HepG2 (cell line): ENCODE measurements around the gene ARHGEF39. TPM values are rescaled to one million over a fixed set of nuclear protein-coding genes. Genes with fewer than 3 reads are reported as not detected.

Source experiments
- ATAD3A ChIP-seq: sonication (generic); formaldehyde crosslinking; IDR thresholded peaks from 2 replicates; pipeline ENCODE4 v1.4.0; 2020; ENCODE audit warnings: missing genetic modification reagents
- ATF2 ChIP-seq: sonication (generic); formaldehyde crosslinking; IDR thresholded peaks from 2 replicates; pipeline ENCODE4 v1.4.0; 2020; ENCODE audit warnings: missing genetic modification reagents
- BCL6 ChIP-seq: IDR thresholded peaks from 2 replicates; pipeline ENCODE4 v1.6.1; 2016; ENCODE audit warnings: missing genetic modification reagents, missing compliant biosample characterization
- BCLAF1 ChIP-seq: fragments of 450-650 bp; IDR thresholded peaks from 2 replicates; pipeline ENCODE4 v1.6.1; 2017; ENCODE audit warnings: mild to moderate bottlenecking
- E2F1 ChIP-seq: sonication (generic); formaldehyde crosslinking; IDR thresholded peaks from 2 replicates; pipeline ENCODE4 v1.5.0; 2020; ENCODE audit warnings: missing genetic modification reagents
- GTF3A ChIP-seq: sonication (generic); formaldehyde crosslinking; conservative IDR thresholded peaks from 2 replicates; pipeline ENCODE4 v1.4.0; 2020; ENCODE audit warnings: mild to moderate bottlenecking, missing genetic modification reagents
- HNRNPH1 ChIP-seq: fragments of 200-400 bp; formaldehyde crosslinking; optimal IDR thresholded peaks from 2 replicates; pipeline ENCODE3; 2017; ENCODE audit warnings: mild to moderate bottlenecking, low read depth, low read length
- MIER3 ChIP-seq: IDR thresholded peaks from 2 replicates; pipeline ENCODE4 v1.6.1; 2016; ENCODE audit warnings: missing compliant biosample characterization, borderline replicate concordance
- MTERF4 ChIP-seq: sonication (generic); formaldehyde crosslinking; IDR thresholded peaks from 2 replicates; pipeline ENCODE4 v1.8.0; 2023; ENCODE audit warnings: mild to moderate bottlenecking, missing genetic modification reagents
- MXD4 ChIP-seq: IDR thresholded peaks from 2 replicates; pipeline ENCODE4 v1.6.1; 2016; ENCODE audit warnings: mild to moderate bottlenecking, missing biosample characterization, missing genetic modification reagents
- MYC ChIP-seq: sonication (generic); formaldehyde crosslinking; IDR thresholded peaks from 2 replicates; pipeline ENCODE4 v1.9.0; 2021; ENCODE audit warnings: missing genetic modification reagents, borderline replicate concordance
- SETDB1 ChIP-seq: sonication (generic); formaldehyde crosslinking; IDR thresholded peaks from 2 replicates; pipeline ENCODE4 v1.5.1; 2020; ENCODE audit warnings: missing genetic modification reagents, mild to moderate bottlenecking, borderline replicate concordance
- TCF7L2 ChIP-seq: IDR thresholded peaks from 2 replicates; pipeline ENCODE4 v1.6.1; 2011; ENCODE audit warnings: mild to moderate bottlenecking, low read depth, low read length, moderate library complexity
- ZMYM4 ChIP-seq: sonication (generic); formaldehyde crosslinking; IDR thresholded peaks from 2 replicates; pipeline ENCODE4 v1.8.1; 2023; ENCODE audit warnings: mild to moderate bottlenecking, missing genetic modification reagents
- ZNF281 ChIP-seq: sonication (generic); formaldehyde crosslinking; IDR thresholded peaks from 2 replicates; pipeline ENCODE4 v1.4.0; 2020; ENCODE audit warnings: missing genetic modification reagents, borderline replicate concordance
- ZNF343 ChIP-seq: sonication (generic); formaldehyde crosslinking; IDR thresholded peaks from 2 replicates; pipeline ENCODE4 v1.4.0; 2020; ENCODE audit warnings: mild to moderate bottlenecking, missing genetic modification reagents
- ZNF558 ChIP-seq: sonication (generic); formaldehyde crosslinking; IDR thresholded peaks from 2 replicates; pipeline ENCODE4 v1.9.0; 2022; ENCODE audit warnings: mild to moderate bottlenecking, missing genetic modification reagents, borderline replicate concordance
- ZNF562 ChIP-seq: sonication (generic); formaldehyde crosslinking; IDR thresholded peaks from 2 replicates; pipeline ENCODE4 v1.8.0; 2022; ENCODE audit warnings: missing genetic modification reagents, borderline replicate concordance
- ZNF713 ChIP-seq: sonication (generic); formaldehyde crosslinking; IDR thresholded peaks from 2 replicates; pipeline ENCODE4 v1.4.0; 2020; ENCODE audit warnings: mild to moderate bottlenecking, missing genetic modification reagents
- ZNF83 ChIP-seq: sonication (generic); formaldehyde crosslinking; IDR thresholded peaks from 2 replicates; pipeline ENCODE4 v1.4.0; 2020; ENCODE audit warnings: missing genetic modification reagents, mild to moderate bottlenecking, borderline replicate concordance
- polyA plus RNA-seq, 8 experiments: library from polyadenylated mRNA; depleted of rRNA in 3 of 8; stranded (reverse) in 7 of 8; unstranded in 1 of 8; fragments of >200 nt; fragmentation: Illumina TruSeq in 4 of 8; extraction: Trizol in 4 of 8; gene quantifications; 2 replicates each; pipeline versions ENCODE4 v1.2.1 to v1.2.3, GENCODE V29; 2011 to 2016; ENCODE audit warnings: low read depth in 4 of 8, missing spikeins in 1 of 8, mixed read lengths in 1 of 8; ENCODE audit not compliant: insufficient read depth in 1 of 8
- total RNA-seq, 5 experiments: library from RNA; depleted of rRNA; stranded (reverse); fragments of >200 nt; fragmentation: Illumina TruSeq; extraction: Trizol; gene quantifications; 2 replicates each; pipeline ENCODE4 v1.2.3, GENCODE V29; 2016; ENCODE audit warnings: low read depth in 1 of 5

Gene ARHGEF39
- total and polyA plus RNA-seq, 2 of the 13 experiments (the other 11 are each of a cell fraction or from before 2014, with no cell fraction given) = 11.2 to 12.3 TPM

- TF ChIP-seq ZMYM4 (CRISPR knock-in tag) = peak; percentile 41; the same call in 1 of the 2 replicates
- TF ChIP-seq ZNF562 (CRISPR knock-in tag) = no peak
- TF ChIP-seq TCF7L2 = no peak
- peak; percentile 44 for TF ChIP-seq BCL6
- peak; percentile 56 for TF ChIP-seq MYC
- no peak for TF ChIP-seq BCLAF1
- no peak; the same call in 1 of the 2 replicates for TF ChIP-seq ZNF713 (CRISPR knock-in tag)
- no peak for TF ChIP-seq E2F1 (CRISPR knock-in tag)
- 0 out of 2 replicates have a peak, but pooled peaks have one; percentile 9 for TF ChIP-seq ZNF343 (CRISPR knock-in tag)
- no peak for TF ChIP-seq SETDB1
- no peak for TF ChIP-seq GTF3A
- no peak for TF ChIP-seq HNRNPH1
- TF ChIP-seq ZNF558 (CRISPR knock-in tag) = peak; percentile 42; the same call in 1 of the 2 replicates
- TF ChIP-seq MTERF4 (CRISPR knock-in tag) = no peak
- TF ChIP-seq ATAD3A (CRISPR knock-in tag) = no peak
- TF ChIP-seq ATF2 = no peak; the same call in 1 of the 2 replicates
- no peak for TF ChIP-seq ZNF83 (CRISPR knock-in tag)
- 0 out of 2 replicates have a peak, but pooled peaks have one; percentile 28 for TF ChIP-seq MXD4 (CRISPR knock-in tag)
- no peak for TF ChIP-seq MIER3 (CRISPR knock-in tag)
- TF ChIP-seq ZNF281 (CRISPR knock-in tag) = no peak
These were observed 6.6 kb downstream of the ARHGEF39 start, which contains the start of gene CCDC107 (continued) for GRCh38 chr9:35658137-35658967.
